ENCODE measurements around the gene ADAMTSL5. TPM values are rescaled to one million over a fixed set of nuclear protein-coding genes. Genes with fewer than 3 reads are reported as not detected.

ADAMTSL5 gene
- total and polyA plus RNA-seq, 9 of the 15 experiments (the other 6 are each of a cell fraction or from before 2014, with no cell fraction given), result 1.0 to 11.6 (median 4.1) TPM

GRCh38 chr19:1513499-1514294 lies 878 bp upstream of the ADAMTSL5 start (continued):
- TF ChIP-seq ZNF740 (CRISPR knock-in tag; IDR thresholded peaks at IDR 0.05), result 0 out of 2 replicates have a peak, but pooled peaks have one; percentile 47
- TF ChIP-seq ZNF740 (tag; IDR thresholded peaks at IDR 0.05), result no peak
- TF ChIP-seq ELF4 (CRISPR knock-in tag; IDR thresholded peaks at IDR 0.05), result no peak
- peak; percentile 30; the same call in 1 of the 2 replicates for TF ChIP-seq HCFC1 (IDR thresholded peaks at IDR 0.05; ENCODE audit: low read depth, low read length)
- TF ChIP-seq HOMEZ (CRISPR knock-in tag; IDR thresholded peaks at IDR 0.05), result no peak
- peak; percentile 74; the same call in 1 of the 2 replicates for TF ChIP-seq SAFB (IDR thresholded peaks at IDR 0.05; ENCODE audit: borderline replicate concordance, low read depth, low read length)
- peak; percentile 37; the same call in 1 of the 2 replicates for TF ChIP-seq ESRRA (IDR thresholded peaks at IDR 0.05; ENCODE audit: borderline replicate concordance, low read depth)
- TF ChIP-seq ZBTB2 (IDR thresholded peaks at IDR 0.05), result 0 out of 2 replicates have a peak, but pooled peaks have one; percentile 18
- TF ChIP-seq ZNF79 (CRISPR knock-in tag; IDR thresholded peaks at IDR 0.05; ENCODE audit: low read depth), result no peak
- peak; percentile 100 for TF ChIP-seq ZFP36 (IDR thresholded peaks at IDR 0.05; ENCODE audit: low read depth, low read length, partially characterized antibody)
- TF ChIP-seq ZNF384 (IDR thresholded peaks at IDR 0.05; ENCODE audit: low read depth, low read length), result peak; percentile 4; the same call in 1 of the 2 replicates
- TF ChIP-seq ARID2 (IDR thresholded peaks at IDR 0.05), result 0 out of 2 replicates have a peak, but pooled peaks have one; percentile 48
- peak; percentile 96 for TF ChIP-seq ZKSCAN1 (IDR thresholded peaks at IDR 0.05; ENCODE audit: low read depth, low read length)
- TF ChIP-seq HOXB6 (CRISPR knock-in tag; IDR thresholded peaks at IDR 0.05; ENCODE audit: borderline replicate concordance), result no peak
- no peak for TF ChIP-seq BRF1 (IDR thresholded peaks at IDR 0.05; ENCODE audit: borderline replicate concordance, extremely low read depth, insufficient read length)
- peak; percentile 55; the same call in 1 of the 2 replicates for TF ChIP-seq SMARCE1 (IDR thresholded peaks at IDR 0.05)
- TF ChIP-seq ZBTB33 (CRISPR knock-in tag; IDR thresholded peaks at IDR 0.05), result peak; percentile 54; the same call in 1 of the 2 replicates
